ENCODE measurements around the gene ATP2A1. TPM values are rescaled to one million over a fixed set of nuclear protein-coding genes. Genes with fewer than 3 reads are reported as not detected.

Gene ATP2A1
- total and polyA plus RNA-seq, 2 of the 8 experiments (the other 6 are each of a cell fraction or from before 2014, with no cell fraction given), result 1.7 to 2.4 TPM

DNA sequence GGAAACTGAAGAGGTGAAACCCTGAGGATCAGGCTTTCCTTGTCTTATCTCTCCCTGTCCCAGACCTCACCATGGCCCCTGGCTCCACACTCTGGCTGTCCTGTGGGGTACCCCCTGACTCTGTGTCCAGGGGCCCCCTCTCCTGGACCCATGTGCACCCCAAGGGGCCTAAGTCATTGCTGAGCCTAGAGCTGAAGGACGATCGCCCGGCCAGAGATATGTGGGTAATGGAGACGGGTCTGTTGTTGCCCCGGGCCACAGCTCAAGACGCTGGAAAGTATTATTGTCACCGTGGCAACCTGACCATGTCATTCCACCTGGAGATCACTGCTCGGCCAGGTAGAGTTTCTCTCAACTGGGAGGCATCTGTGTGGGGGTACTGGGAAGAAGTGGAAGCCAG, 54.9 kb downstream of the ATP2A1 start:
- H2BK15ac ChIP-seq (ENCODE audit: low read length), result no peak overlapping the region
- H2AFZ ChIP-seq (ENCODE audit: low read length), result no peak overlapping the region
- FAIRE-seq (no peak), DNase-seq (ENCODE audit: low read depth in 1 of 2, low spot score in 2 of 2) (no peak)
- no peak overlapping the region for H2BK12ac ChIP-seq (ENCODE audit: low read depth, low read length)
- H3K9ac ChIP-seq (replicated peaks in 1 of 4; ENCODE audit: extremely low read depth in 1 of 4, low read depth in 3 of 4, low read length in 3 of 4), result no peak overlapping the region
- no peak overlapping the region for H3K4me3 ChIP-seq (ENCODE audit: extremely low read depth in 1 of 4, insufficient read depth in 2 of 4, low read depth in 3 of 4, low read length in 4 of 4)
- no peak overlapping the region for H2BK20ac ChIP-seq (ENCODE audit: low read length)
- H3K36me3 ChIP-seq (ENCODE audit: control insufficient read depth in 2 of 4, insufficient read depth in 4 of 4, low read length in 3 of 4), result no peaks in the 10 kb centered on the region
- no peaks in the 10 kb centered on the region for H3K9me3 ChIP-seq (ENCODE audit: insufficient read depth in 2 of 2, low read depth in 1 of 2, low read length in 1 of 2)
- H3K27ac ChIP-seq (ENCODE audit: low read depth, low read length), result no peak overlapping the region
- POLR2A ChIA-PET (ENCODE audit: partially characterized antibody), result interaction anchor here (0.8 to 2.2 kb wide), 5 partner anchors 9 to 70 kb away, joined by 3 to 12 read pairs (median 4); partner anchors contain the start of genes NFATC2IP, RABEP2 and SPNS1
- H3K4me2 ChIP-seq (ENCODE audit: insufficient read depth in 1 of 2, low read depth in 2 of 2, low read length in 2 of 2), result no peak overlapping the region
- CTCF ChIA-PET (ENCODE audit: partially characterized antibody), result interaction anchor here (0.6 to 3.6 kb wide), 6 partner anchors 10 to 62 kb away, joined by 3 to 32 read pairs (median 4); no protein-coding TSS in a partner anchor
- H3K23ac ChIP-seq (ENCODE audit: insufficient read length), result no peak overlapping the region
- H4K20me1 ChIP-seq (replicated peaks in 1 of 2; ENCODE audit: control insufficient read depth in 1 of 2, insufficient read depth in 2 of 2, low read length in 2 of 2), result no peaks in the 10 kb centered on the region
- no peaks in the 10 kb centered on the region for H3K27me3 ChIP-seq (replicated peaks in 1 of 4; ENCODE audit: control insufficient read depth in 3 of 4, extremely low read depth in 1 of 4, insufficient read depth in 3 of 4, low read length in 3 of 4)
- peaks cover 2% of the 10 kb centered on the region; the same call in 1 of the 2 replicates for H3K23me2 ChIP-seq (ENCODE audit: low read depth, low read length)
- H3K4me1 ChIP-seq (replicated peaks in 1 of 4; ENCODE audit: control insufficient read depth in 3 of 4, insufficient read depth in 4 of 4, low read length in 3 of 4), result no peaks in the 10 kb centered on the region; a peak in 1 of 7 replicates
- H3K4ac ChIP-seq (replicated peaks; ENCODE audit: insufficient read length, low read depth, low read length), result no peak overlapping the region
- no peak overlapping the region for H3K56ac ChIP-seq (replicated peaks; ENCODE audit: insufficient read length, low read depth, low read length)
- H2BK120ac ChIP-seq (replicated peaks; ENCODE audit: low read depth, low read length), result no peak overlapping the region
- WGBS, 2 experiments (ENCODE audit: extremely low coverage in 1 of 2, insufficient coverage in 1 of 2, insufficient read length in 1 of 2, insufficient replicate concordance in 2 of 2, low coverage in 1 of 2, low lambda C conversion rate in 2 of 2, missing lambda C conversion rate in 1 of 2), result 87% methylated on average over 8 of the region's 8 CpGs; no CpG with 5 or more reads in 1 of the 2 experiments
- no peak overlapping the region for H2AK5ac ChIP-seq (ENCODE audit: low read depth, low read length)
- no peak overlapping the region; the same call in 1 of the 2 replicates for H4K8ac ChIP-seq (ENCODE audit: extremely low read depth, insufficient read depth, low read length)
- H4K91ac ChIP-seq (replicated peaks; ENCODE audit: insufficient read length, low read length), result no peak overlapping the region
- no peak overlapping the region for H2BK5ac ChIP-seq (ENCODE audit: low read depth, low read length)
- H3K79me1 ChIP-seq (ENCODE audit: low read depth, low read length), result no peaks in the 10 kb centered on the region
- H3K18ac ChIP-seq (ENCODE audit: extremely low read depth, low read length), result no peak overlapping the region
- no peak overlapping the region for H3K14ac ChIP-seq (ENCODE audit: insufficient read length)
- no peak overlapping the region for H4K5ac ChIP-seq (ENCODE audit: insufficient read length, low read depth, low read length)
- H3K79me2 ChIP-seq (ENCODE audit: control insufficient read depth in 1 of 2, insufficient read depth in 2 of 2, low read length in 2 of 2), result no peaks in the 10 kb centered on the region
- TF ChIP-seq JUND (IDR thresholded peaks at IDR 0.05; ENCODE audit: low read length), result no peak
- TF ChIP-seq POLR2A (IDR thresholded peaks at IDR 0.05; ENCODE audit: control extremely low read depth in 1 of 2, low read depth in 2 of 2, low read length in 2 of 2), result no peak
- TF ChIP-seq BACH1 (IDR thresholded peaks at IDR 0.05; ENCODE audit: low read length), result no peak
- TF ChIP-seq BRCA1 (IDR thresholded peaks at IDR 0.05; ENCODE audit: low read depth, low read length), result no peak
- no peak for TF ChIP-seq EGR1 (IDR thresholded peaks at IDR 0.05; ENCODE audit: borderline replicate concordance, low read depth, low read length)
- no peak for TF ChIP-seq KDM4A (IDR thresholded peaks at IDR 0.05; ENCODE audit: low read depth, low read length, severe bottlenecking)
- no peak for TF ChIP-seq GABPA (IDR thresholded peaks at IDR 0.05; ENCODE audit: borderline replicate concordance, insufficient read depth, low read length)
- no peak for TF ChIP-seq TBP (IDR thresholded peaks at IDR 0.05; ENCODE audit: low read depth, low read length)
- TF ChIP-seq HDAC6 (IDR thresholded peaks at IDR 0.05; ENCODE audit: low read depth, low read length), result no peak
- no peak for TF ChIP-seq SIX5 (IDR thresholded peaks at IDR 0.05; ENCODE audit: low read depth, low read length)
- TF ChIP-seq SP2 (IDR thresholded peaks at IDR 0.05; ENCODE audit: low read length), result no peak
- TF ChIP-seq ASH2L (IDR thresholded peaks at IDR 0.05; ENCODE audit: low read length), result no peak
- no peak for TF ChIP-seq SUZ12 (IDR thresholded peaks at IDR 0.05; ENCODE audit: low read length)
- no peak for TF ChIP-seq SAP30 (IDR thresholded peaks at IDR 0.05; ENCODE audit: insufficient read depth, insufficient replicate concordance, low read length)
- TF ChIP-seq TAF7 (optimal IDR thresholded peaks at IDR 0.05; ENCODE audit: borderline replicate concordance, low read depth, low read length), result no peak
- TF ChIP-seq RBBP5 (IDR thresholded peaks at IDR 0.05; ENCODE audit: borderline replicate concordance, low read depth, low read length), result no peak

Data from H1 (cell line).